Measurements from ENCODE around the gene WDR64.

The WDR64 gene

DNA sequence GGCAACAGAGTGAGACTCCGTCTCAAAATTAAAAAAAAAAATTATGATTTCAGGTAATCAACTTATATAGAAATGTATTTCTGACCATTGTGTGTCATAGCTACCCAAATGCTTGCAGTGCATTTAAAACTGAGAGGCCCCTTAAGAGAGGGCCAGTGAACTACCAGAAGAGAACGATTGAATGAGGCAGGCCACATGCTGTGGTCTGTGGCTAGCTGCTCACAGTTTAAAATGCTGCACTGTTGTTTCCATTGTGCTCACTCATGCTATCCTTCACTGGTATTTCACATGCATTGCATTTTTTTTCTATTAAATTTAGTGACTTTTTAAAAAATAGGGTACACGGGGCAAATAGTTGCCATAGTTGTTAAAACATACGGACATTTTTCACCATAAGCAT, 37.9 kb upstream of the WDR64 start:
- DNase-seq (ENCODE audit: low read depth) = no peak
- TF ChIP-seq MYC (IDR thresholded peaks at IDR 0.05; ENCODE audit: low read depth, low read length) (no peak), POLR2A (IDR thresholded peaks at IDR 0.05; ENCODE audit: extremely low read depth, insufficient read length) (no peak)
- TF ChIP-seq, protein P1, sequence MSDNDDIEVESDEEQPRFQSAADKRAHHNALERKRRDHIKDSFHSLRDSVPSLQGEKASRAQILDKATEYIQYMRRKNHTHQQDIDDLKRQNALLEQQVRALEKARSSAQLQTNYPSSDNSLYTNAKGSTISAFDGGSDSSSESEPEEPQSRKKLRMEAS (IDR thresholded peaks at IDR 0.05; ENCODE audit: low read depth, low read length) = no peak
- TF ChIP-seq, protein P2, sequence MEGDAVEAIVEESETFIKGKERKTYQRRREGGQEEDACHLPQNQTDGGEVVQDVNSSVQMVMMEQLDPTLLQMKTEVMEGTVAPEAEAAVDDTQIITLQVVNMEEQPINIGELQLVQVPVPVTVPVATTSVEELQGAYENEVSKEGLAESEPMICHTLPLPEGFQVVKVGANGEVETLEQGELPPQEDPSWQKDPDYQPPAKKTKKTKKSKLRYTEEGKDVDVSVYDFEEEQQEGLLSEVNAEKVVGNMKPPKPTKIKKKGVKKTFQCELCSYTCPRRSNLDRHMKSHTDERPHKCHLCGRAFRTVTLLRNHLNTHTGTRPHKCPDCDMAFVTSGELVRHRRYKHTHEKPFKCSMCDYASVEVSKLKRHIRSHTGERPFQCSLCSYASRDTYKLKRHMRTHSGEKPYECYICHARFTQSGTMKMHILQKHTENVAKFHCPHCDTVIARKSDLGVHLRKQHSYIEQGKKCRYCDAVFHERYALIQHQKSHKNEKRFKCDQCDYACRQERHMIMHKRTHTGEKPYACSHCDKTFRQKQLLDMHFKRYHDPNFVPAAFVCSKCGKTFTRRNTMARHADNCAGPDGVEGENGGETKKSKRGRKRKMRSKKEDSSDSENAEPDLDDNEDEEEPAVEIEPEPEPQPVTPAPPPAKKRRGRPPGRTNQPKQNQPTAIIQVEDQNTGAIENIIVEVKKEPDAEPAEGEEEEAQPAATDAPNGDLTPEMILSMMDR (IDR thresholded peaks at IDR 0.05; ENCODE audit: low read depth, low read length) = no peak
- no peak overlapping the region for H3K4me3 ChIP-seq (ENCODE audit: low read depth, low read length)

DNA sequence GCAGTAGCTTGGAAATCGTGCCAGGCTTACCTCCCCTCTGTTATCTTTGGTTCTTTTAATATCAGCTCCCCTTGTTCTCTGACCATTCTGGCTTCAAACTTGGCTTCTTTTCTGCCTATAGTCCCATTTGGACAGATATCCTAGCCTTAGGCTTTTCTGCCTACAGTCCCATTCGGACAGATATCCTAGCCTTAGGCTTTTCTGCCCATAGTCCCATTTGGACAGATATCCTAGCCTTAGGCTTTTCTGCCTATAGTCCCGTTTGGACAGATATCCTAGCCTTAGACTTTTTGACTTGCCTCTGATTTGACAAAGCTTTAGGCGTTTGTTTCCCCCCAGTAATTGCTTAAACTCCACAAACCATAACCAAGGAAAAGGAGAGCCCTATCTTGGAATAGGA, 37.5 kb upstream of the WDR64 start:
- no peak overlapping the region for H3K4me3 ChIP-seq (ENCODE audit: low read depth, low read length)
- TF ChIP-seq, protein P2 (IDR thresholded peaks at IDR 0.05; ENCODE audit: low read depth, low read length) = no peak
- TF ChIP-seq, protein P1 (IDR thresholded peaks at IDR 0.05; ENCODE audit: low read depth, low read length) = no peak
- TF ChIP-seq MYC (IDR thresholded peaks at IDR 0.05; ENCODE audit: low read depth, low read length) = no peak
- TF ChIP-seq POLR2A (IDR thresholded peaks at IDR 0.05; ENCODE audit: extremely low read depth, insufficient read length) = no peak
- DNase-seq (ENCODE audit: low read depth) = no peak

DNA sequence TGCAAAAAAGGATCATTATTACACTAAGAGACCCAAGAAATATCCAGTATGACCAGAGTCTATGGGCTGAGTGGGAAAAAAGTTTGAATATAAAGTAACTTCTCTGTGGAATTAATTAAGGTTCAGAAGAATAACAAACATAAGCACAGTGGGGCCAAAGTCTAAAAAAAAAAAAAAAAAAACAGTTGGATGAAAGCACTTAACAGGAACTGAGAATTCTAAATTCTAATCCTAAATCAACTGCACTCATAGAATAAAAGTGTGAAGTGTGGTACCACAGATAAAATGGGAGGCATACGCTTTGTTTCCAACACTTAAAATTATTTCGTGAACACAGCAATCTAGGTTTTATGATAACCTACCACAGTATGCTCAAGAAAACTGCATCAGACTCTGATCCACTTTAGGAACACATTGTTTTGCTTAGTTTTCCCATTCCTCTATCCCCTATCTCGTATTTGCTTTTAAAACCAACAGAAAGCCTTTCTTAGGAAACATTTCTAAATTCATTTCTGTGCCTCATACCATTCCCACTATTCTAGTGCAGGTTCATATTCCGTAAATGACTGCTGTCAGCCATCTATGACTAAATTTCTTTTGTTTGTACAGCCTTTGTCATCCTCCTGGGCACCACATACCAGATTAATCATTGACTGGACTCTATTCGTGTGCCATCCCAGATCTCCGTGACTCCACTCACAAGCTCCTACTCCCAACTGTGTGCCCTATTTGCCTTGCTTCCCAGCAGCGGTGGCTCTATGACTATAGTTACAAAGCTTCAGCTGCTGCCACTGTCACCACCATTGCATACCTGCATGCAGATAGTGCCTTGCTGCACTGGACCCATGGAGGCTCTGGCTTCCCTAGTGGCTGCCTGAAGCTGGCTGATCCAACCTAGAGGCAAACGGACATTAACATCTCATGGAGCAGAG, 36.8 kb upstream of the WDR64 start:
- no peak overlapping the region for H3K4me3 ChIP-seq (ENCODE audit: low read depth, low read length)
- no peak for DNase-seq (ENCODE audit: low read depth)
- TF ChIP-seq, protein P1 (IDR thresholded peaks at IDR 0.05; ENCODE audit: low read depth, low read length) = no peak
- TF ChIP-seq MYC (IDR thresholded peaks at IDR 0.05; ENCODE audit: low read depth, low read length) (no peak), POLR2A (IDR thresholded peaks at IDR 0.05; ENCODE audit: extremely low read depth, insufficient read length) (no peak)
- TF ChIP-seq, protein P2 (IDR thresholded peaks at IDR 0.05; ENCODE audit: low read depth, low read length) = no peak

DNA sequence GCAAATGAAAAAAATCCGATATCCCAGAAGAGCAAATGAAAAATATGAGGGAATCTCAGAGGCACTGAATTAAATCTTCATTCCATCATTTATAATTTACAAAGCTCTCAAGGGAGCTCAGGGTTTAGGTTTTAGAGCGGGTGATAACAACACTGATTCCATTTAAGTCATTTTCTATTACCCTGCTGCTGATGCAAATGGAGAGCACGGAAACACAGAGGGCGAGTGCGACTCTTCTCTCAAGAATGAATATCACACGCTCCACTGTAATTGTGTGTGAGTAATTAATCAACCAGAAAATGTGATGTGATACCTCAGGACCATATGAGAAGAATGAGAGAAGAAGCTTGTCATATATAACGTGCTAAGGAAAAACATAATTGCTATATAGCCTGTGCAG, 34.7 kb upstream of the WDR64 start:
- no peak overlapping the region for H3K4me3 ChIP-seq (ENCODE audit: low read depth, low read length)
- DNase-seq (ENCODE audit: low read depth) = no peak
- no peak for TF ChIP-seq MYC (IDR thresholded peaks at IDR 0.05; ENCODE audit: low read depth, low read length)
- TF ChIP-seq, protein P2 (IDR thresholded peaks at IDR 0.05; ENCODE audit: low read depth, low read length) = no peak
- TF ChIP-seq, protein P1 (IDR thresholded peaks at IDR 0.05; ENCODE audit: low read depth, low read length) = no peak
- no peak for TF ChIP-seq POLR2A (IDR thresholded peaks at IDR 0.05; ENCODE audit: extremely low read depth, insufficient read length)

DNA sequence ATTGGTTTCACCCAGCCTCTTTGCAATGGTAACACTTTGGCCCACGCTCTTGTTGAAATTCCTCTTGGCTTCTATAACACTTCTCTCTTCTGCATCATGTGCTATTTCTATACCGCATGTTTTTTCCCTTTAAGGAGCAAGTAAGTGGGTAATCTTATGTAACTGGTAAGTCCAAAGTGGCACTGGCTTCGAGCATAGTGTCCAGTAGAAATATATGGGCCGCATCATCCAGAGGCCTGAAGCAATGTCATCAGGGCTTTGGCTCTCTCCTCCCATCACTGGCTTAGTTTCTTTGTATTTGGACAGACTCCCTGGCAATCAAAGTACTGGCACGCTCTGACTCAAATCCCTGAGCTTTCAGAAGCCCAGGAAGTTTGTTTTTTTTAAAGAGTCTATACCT, 29.4 kb upstream of the WDR64 start:
- no peak overlapping the region for H3K4me3 ChIP-seq (ENCODE audit: low read depth, low read length)
- DNase-seq (ENCODE audit: low read depth) = no peak
- TF ChIP-seq, protein P2 (IDR thresholded peaks at IDR 0.05; ENCODE audit: low read depth, low read length) = no peak
- no peak for TF ChIP-seq POLR2A (IDR thresholded peaks at IDR 0.05; ENCODE audit: extremely low read depth, insufficient read length)
- TF ChIP-seq, protein P1 (IDR thresholded peaks at IDR 0.05; ENCODE audit: low read depth, low read length) = no peak
- TF ChIP-seq MYC (IDR thresholded peaks at IDR 0.05; ENCODE audit: low read depth, low read length) = no peak

Measured in NB4 (cell line).